Activated CD8-positive, alpha-beta memory T cell treated with anti-CD3 and anti-CD28 coated beads for 1 hour (primary cell): Measurements from ENCODE around the gene ANK2.

Experiments
- DNase-seq, 2 donors: peaks; one replicate each; pipeline ENCODE4 v3.0.0-alpha.2; 2020; ENCODE audit warnings: low read depth in 1 of 2; ENCODE audit errors: extremely low read depth in 1 of 2

ANK2 gene

DNA sequence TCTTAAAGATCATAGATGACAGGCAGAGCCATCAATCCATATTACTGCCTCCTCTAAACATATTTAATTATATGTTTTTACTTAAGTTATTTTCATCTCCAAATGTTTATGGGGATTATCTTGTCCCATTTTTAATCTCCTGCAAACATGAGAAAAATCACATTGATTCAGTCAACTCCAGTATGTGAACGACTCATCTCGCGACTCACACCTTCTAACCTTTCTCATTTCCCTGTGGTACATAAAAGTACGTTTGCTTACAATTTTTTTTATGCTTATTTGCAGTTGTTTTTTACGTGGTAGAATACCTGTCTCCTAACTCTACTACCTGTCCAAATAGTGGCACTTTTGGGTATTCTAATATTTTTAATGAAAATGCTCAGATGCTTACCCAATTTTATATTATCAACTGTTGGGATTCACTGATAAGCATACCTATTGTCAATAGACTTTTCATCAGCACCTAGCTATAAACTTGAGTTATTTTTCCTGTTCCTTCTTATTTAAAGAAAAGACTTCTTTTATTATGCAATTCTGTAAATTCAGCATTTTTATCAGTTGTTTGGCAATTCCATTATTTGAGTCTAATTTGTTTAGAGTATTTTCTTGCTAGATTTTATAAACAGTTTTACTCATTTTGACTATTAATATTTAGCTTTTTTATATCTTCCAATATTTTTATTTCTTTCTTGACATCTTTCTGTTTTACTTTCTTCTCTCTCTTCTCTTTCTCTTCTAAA, 276.6 kb downstream of the ANK2 start:
- DNase-seq = no peak

- DNase-seq = no peak
Measured at GRCh38 chr4:113327494-113327893, 278.0 kb downstream of the ANK2 start.

GRCh38 chr4:113328514-113328913, 279.1 kb downstream of the ANK2 start:
- no peak for DNase-seq

DNA sequence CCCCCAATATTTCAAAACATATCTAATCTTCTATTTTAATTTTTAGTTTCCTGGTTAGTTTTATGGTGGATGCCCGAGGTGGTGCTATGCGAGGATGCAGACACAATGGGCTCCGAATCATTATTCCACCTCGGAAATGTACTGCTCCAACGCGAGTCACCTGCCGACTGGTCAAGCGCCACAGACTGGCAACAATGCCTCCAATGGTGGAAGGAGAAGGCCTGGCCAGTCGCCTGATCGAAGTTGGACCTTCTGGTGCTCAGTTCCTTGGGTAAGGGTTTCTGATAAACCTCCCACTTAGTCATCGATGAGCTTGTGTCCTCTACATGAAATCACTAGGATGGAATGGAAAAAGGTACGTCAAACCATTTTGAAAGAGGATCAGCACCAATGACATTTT, 280.7 kb downstream of the ANK2 start:
- DNase-seq = no peak

DNA sequence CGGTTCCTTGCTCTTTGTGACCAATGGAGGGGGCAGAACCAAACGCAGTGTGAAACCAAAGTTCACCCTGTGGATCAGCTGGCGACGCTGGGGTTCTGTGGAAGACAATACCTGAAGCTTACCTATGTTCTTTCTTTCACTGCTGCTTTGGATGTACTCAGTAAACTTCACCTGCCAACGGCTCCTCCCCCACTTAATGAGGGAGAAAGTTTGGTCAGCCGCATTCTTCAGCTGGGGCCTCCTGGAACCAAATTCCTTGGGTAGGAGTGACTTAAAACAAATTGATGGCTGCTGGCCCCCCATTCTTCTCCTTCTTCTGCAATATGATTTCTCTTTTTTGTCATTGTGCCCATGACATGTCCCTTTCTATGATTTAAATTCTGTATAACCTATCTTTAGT, 282.4 kb downstream of the ANK2 start:
- no peak for DNase-seq

DNA sequence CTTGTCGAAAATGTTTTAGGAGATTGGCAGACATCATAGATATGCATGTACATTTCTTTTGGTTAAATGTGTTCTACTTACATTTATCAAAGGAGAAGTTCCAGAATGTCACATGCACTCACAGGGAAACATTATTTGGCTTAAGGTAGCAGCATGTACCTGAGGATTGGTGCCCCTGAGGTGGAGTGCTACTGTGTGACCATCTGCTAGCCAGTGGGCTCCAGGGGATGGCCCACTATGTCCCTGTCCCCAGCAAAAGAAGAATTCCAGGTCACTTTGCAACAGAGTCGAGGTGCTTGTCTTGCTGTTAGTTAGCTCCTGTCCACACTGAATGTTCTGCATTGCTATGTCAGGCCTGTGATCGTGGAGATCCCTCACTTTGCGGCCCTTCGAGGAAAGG, 283.2 kb downstream of the ANK2 start:
- no peak for DNase-seq

DNA sequence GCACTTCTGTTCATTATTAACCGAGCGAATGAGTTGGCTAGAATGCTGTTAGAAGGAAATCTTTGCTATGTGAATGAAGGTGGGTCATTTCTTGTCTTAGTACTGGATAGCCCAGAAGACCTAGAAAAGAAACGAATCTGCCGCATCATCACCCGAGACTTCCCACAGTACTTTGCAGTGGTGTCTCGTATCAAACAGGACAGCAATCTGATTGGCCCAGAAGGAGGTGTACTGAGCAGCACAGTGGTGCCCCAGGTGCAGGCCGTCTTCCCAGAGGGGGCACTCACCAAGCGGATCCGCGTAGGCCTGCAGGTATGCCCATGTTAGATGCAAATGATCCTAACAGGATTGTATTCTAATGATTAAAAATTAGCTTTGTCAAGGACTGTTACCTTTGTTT, 286.3 kb downstream of the ANK2 start:
- no peak for DNase-seq

- no peak for DNase-seq
Measured at GRCh38 chr4:113336556-113336955, 287.1 kb downstream of the ANK2 start.

DNA sequence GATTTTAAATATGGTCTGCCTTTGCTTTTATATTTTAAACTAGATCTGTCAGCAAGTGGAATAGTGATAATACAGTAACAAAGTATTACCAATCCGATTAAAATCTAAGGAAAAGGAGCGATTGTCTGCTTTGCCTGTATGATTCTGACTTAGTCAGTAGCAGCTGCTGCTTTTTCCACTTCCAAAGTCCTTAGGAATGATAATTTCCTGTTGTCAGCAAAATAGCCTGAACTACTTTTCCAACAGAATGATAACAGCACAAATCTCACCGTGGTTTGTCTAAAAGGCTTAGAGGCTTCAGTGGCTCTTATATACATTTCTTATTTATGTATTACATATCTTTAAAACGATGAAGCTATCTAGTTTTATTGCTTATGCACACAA, 290.0 kb downstream of the ANK2 start:
- no peak for DNase-seq

- no peak for DNase-seq
Measured at GRCh38 chr4:113344100-113344499, 294.6 kb downstream of the ANK2 start.

DNA sequence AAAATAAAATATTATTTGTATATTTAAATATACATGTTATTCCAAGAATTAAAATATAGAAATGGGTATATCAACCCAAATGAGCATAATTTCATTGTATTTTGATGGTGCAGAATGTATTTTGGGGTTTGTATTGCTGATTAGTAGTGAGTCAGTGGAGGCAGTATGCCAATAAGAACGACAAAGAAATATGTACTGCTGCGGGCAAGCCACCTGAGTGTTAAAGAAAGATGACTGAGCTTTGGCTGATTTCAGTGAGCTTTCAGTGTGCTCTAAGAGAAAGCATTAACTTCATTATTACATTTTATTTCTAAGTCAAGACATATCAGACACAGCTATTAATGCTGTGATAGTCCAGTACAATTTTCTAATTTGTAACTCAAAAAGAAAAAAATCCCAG, 297.8 kb downstream of the ANK2 start:
- no peak for DNase-seq

- DNase-seq = no peak
Measured at GRCh38 chr4:113349430-113349829, 300.0 kb downstream of the ANK2 start.

DNA sequence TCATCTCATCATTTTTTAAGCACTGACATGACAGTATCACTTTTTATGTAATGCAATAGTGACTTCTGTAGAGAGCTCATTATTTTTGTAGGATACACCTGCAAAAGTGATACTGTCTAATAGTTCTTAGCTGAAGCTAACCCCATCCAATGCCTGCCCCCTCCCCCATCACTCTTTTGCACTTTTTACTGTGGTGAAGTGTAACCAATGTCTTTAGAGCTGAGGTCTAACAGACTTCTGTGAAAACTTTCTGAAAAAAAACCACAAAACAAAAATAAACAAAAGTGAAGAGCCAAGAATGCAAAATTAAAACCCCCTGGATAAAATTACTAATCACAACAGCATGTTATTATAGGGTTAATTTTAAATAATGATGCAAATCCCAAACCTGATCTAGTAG, 301.1 kb downstream of the ANK2 start:
- no peak for DNase-seq

DNA sequence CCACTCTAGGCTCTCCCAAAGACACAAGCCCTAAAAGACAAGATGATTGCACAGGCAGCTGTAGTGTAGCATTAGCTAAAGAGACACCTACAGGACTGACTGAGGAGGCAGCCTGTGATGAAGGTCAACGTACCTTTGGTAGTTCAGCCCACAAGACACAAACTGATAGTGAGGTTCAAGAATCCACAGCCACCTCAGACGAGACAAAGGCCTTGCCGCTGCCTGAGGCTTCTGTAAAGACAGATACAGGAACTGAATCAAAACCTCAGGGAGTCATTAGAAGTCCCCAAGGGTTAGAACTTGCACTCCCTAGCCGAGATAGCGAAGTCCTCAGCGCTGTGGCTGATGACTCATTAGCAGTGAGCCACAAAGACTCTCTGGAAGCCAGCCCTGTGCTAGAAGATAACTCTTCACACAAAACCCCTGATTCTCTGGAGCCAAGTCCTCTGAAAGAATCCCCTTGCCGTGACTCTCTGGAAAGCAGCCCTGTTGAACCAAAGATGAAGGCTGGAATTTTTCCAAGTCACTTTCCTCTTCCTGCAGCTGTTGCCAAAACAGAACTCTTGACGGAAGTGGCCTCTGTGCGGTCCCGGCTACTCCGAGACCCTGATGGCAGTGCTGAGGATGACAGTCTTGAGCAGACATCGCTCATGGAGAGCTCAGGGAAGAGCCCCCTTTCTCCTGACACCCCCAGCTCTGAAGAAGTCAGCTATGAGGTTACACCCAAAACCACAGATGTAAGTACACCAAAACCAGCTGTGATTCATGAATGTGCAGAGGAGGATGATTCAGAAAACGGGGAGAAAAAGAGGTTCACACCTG, 306.3 kb downstream of the ANK2 start:
- DNase-seq = peak; percentile 25 to 39

GRCh38 chr4:113356453-113356852, 307.0 kb downstream of the ANK2 start:
- DNase-seq = no peak

GRCh38 chr4:113358784-113359183, 309.3 kb downstream of the ANK2 start:
- DNase-seq = no peak

- DNase-seq = no peak
Measured at GRCh38 chr4:113365377-113365776, 315.9 kb downstream of the ANK2 start.

DNA sequence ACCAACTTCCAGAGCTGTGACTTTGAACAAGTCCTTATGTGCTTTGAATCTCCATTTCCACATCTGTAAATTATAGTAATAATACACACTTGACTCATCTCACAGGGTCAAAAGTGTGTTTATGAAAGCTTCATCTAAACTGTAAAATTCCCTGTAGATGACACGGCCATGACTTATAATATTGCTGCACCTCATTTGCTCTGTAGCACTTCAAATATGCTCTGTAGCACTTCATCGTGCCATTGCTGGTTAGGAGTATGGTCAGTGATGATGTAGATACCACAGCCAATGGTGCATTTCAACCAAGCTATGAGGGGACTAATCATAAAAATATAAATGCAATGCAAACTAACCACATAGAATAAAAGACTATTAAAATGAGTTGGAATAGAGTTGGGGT, 318.6 kb downstream of the ANK2 start:
- DNase-seq = no peak

GRCh38 chr4:113371111-113371510, 321.7 kb downstream of the ANK2 start:
- no peak for DNase-seq

GRCh38 chr4:113375964-113376666, 326.7 kb downstream of the ANK2 start:
- no peak for DNase-seq

DNA sequence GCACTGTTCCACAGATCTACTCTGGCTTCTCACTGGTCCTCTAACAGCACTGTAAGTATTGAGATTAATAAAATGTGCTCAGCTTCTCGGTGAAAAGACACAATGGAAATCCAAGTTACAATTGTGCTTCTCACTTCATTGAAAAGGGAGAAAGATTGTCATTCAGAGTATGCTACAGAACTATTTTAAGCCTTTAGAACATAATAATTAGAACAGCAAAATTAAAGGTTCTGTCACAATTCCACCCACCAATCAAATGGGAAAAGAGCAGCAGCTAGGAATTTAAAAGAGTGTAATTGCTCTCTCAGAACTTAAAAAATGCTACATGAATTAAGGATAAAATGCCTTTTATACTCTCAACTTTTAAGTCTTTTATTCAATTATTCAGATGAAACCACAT, 329.4 kb downstream of the ANK2 start:
- DNase-seq = no peak

DNA sequence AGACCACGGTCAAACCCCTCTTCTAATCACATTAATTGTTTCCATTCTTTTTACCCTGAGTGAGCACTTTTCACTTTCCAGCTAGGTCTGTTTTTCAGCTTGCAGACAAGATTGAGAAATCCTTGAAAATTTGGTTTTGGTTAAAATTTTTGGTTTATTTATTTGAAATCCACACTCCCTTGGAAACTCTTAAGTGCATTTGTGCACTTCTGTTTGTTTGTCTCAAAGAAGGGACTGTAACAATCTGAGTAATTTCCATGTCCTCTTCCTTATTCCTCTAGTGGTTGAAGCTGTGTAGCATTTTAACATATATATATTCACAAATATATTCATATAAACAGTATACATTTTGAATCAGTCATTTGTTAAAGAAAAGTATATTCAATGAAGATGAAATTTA, 333.3 kb downstream of the ANK2 start:
- no peak for DNase-seq
